Measurements from ENCODE around the gene CRLF2. TPM values are rescaled to one million over a fixed set of nuclear protein-coding genes. Genes with fewer than 3 reads are reported as not detected.
"Not testable (repeated sequence)": the region's sequence is repeated elsewhere in the genome, so short reads cannot be mapped to it uniquely, and the experiment has no call there.

Gene CRLF2, protein sequence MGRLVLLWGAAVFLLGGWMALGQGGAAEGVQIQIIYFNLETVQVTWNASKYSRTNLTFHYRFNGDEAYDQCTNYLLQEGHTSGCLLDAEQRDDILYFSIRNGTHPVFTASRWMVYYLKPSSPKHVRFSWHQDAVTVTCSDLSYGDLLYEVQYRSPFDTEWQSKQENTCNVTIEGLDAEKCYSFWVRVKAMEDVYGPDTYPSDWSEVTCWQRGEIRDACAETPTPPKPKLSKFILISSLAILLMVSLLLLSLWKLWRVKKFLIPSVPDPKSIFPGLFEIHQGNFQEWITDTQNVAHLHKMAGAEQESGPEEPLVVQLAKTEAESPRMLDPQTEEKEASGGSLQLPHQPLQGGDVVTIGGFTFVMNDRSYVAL
- under 1 TPM in 1 of 4 donors, not detected in 3; 0.33 TPM for polyA plus RNA-seq
- long read RNA-seq, donor 1, result 0 reads
- long read RNA-seq, donor 2, result 0 reads
- long read RNA-seq, donor 3, result 0 reads
- long read RNA-seq, donor 4, result 0 reads
- long read RNA-seq, donor 5, result 0 reads
- long read RNA-seq, donor 6, result 0 reads
- long read RNA-seq, donor 7, result 0 reads
- long read RNA-seq, donor 8, result 0 reads
- long read RNA-seq, donor 9, result 0 reads
- long read RNA-seq, donor 10, result 0 reads

DNA sequence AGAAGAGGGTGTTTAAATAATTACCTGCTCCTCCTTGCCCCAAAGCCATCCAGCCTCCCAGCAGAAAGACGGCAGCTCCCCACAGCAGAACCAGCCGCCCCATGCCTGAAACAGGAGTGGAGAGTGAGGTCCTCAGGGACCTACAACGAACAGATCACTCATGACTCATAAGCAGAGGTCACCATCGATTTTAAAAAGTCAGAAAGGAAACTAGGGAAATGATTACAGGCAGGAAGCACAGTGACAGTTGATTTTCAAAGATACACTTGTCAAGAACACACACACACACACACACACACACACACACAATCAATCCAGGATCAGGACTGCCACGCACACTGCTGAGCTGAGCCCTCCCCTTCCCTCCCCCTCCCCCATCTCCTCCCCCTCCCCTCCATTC, at the start of gene CRLF2:
CRLF2 (minus strand) TSS at position 118 of the 400 bp plus-strand sequence; CDS start at position 103, 15 bp downstream.
- no peak for DNase-seq
- FAIRE-seq, result no peak
- Histone ChIP-seq H3K27ac (ENCODE audit: low read depth in 1 of 3, low read length in 2 of 3) (no peak within 1 kb of the TSS), H3K4me1 (ENCODE audit: control insufficient read depth in 3 of 3, insufficient read depth in 2 of 3, low read depth in 1 of 3, low read length in 2 of 3) (no peaks in the 10 kb centered on the region), H3K9me3 (ENCODE audit: control insufficient read depth in 2 of 2, insufficient read depth in 1 of 2, low read depth in 1 of 2, low read length in 1 of 2) (peaks cover 0 to 2% of the 10 kb centered on the region in 2 donors), H3K36me3 (ENCODE audit: control insufficient read depth in 3 of 3, insufficient read depth in 2 of 3, low read depth in 1 of 3, low read length in 3 of 3) (no peaks in the 10 kb centered on the region), H3K27me3 (ENCODE audit: control insufficient read depth in 3 of 3, insufficient read depth in 3 of 3, low read length in 3 of 3) (no peaks in the 10 kb centered on the region), H3K4me3 (ENCODE audit: low read depth in 1 of 3, low read length in 3 of 3) (no peak within 1 kb of the TSS)
- WGBS, 3 donors, result 26 to 43% (median 35%) methylated on average over 5 of the region's 5 CpGs

DNA sequence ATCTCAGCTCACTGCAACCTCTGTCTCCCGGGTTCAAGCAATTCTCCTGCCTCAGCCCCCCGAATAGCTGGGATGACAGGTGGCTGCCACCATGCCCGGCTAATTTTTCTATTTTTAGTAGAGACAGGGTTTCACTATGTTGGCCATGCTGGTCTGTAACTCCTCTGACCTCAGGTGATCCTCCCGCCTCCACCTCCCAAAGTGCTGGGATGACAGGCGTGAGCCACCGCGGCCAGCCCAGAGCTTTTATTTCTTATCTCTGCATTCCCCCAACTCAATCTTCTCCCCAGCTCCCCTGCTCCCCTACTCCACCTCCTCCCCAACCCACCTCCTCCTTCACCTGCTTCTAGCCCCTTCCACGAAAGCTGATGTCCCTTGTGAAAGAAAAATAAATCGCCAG, 49.3 kb upstream of the CRLF2 start:
- not testable (repeated sequence) for H3K27ac ChIP-seq (ENCODE audit: low read depth in 1 of 3, low read length in 2 of 3); H3K4me1 ChIP-seq (ENCODE audit: control insufficient read depth in 3 of 3, insufficient read depth in 2 of 3, low read depth in 1 of 3, low read length in 2 of 3); H3K27me3 ChIP-seq (ENCODE audit: control insufficient read depth in 3 of 3, insufficient read depth in 3 of 3, low read length in 3 of 3); DNase-seq; H3K36me3 ChIP-seq (ENCODE audit: control insufficient read depth in 3 of 3, insufficient read depth in 2 of 3, low read depth in 1 of 3, low read length in 3 of 3); H3K9me3 ChIP-seq (ENCODE audit: control insufficient read depth in 2 of 2, insufficient read depth in 1 of 2, low read depth in 1 of 2, low read length in 1 of 2); H3K4me3 ChIP-seq (ENCODE audit: low read depth in 1 of 3, low read length in 3 of 3); FAIRE-seq
- WGBS, 3 donors, result 79 to 85% (median 82%) methylated on average over 9 of the region's 9 CpGs

DNA sequence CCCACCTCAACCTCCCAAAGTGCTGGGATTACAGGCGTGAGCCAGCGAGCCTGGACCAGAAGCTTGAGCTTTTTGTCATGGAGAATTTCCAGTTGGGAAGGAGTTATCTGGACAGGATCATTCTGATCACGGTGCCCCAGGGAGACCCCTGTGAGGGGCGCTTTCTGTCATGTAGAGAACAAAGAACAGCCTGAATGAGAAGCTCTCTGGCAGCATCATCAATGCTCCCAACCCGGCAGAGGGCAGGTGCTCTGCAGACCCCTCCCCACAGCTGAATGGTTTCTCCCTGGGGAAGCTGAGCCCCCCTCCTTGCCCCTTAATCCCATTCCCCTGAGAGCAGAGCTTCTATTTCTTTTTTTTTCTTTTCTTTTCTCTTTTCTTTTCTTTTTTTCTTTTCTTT, 48.8 kb upstream of the CRLF2 start:
- Histone ChIP-seq H3K27ac (ENCODE audit: low read depth in 1 of 3, low read length in 2 of 3) (no peak overlapping the region), H3K4me1 (ENCODE audit: control insufficient read depth in 3 of 3, insufficient read depth in 2 of 3, low read depth in 1 of 3, low read length in 2 of 3) (no peaks in the 10 kb centered on the region), H3K4me3 (ENCODE audit: low read depth in 1 of 3, low read length in 3 of 3) (no peak overlapping the region), H3K27me3 (ENCODE audit: control insufficient read depth in 3 of 3, insufficient read depth in 3 of 3, low read length in 3 of 3) (no peaks in the 10 kb centered on the region), H3K36me3 (ENCODE audit: control insufficient read depth in 3 of 3, insufficient read depth in 2 of 3, low read depth in 1 of 3, low read length in 3 of 3) (no peaks in the 10 kb centered on the region), H3K9me3 (ENCODE audit: control insufficient read depth in 2 of 2, insufficient read depth in 1 of 2, low read depth in 1 of 2, low read length in 1 of 2) (no peaks in the 10 kb centered on the region)
- DNase-seq, result no peak
- WGBS, 3 donors, result 47 to 61% (median 57%) methylated on average over 5 of the region's 5 CpGs
- no peak for FAIRE-seq

DNA sequence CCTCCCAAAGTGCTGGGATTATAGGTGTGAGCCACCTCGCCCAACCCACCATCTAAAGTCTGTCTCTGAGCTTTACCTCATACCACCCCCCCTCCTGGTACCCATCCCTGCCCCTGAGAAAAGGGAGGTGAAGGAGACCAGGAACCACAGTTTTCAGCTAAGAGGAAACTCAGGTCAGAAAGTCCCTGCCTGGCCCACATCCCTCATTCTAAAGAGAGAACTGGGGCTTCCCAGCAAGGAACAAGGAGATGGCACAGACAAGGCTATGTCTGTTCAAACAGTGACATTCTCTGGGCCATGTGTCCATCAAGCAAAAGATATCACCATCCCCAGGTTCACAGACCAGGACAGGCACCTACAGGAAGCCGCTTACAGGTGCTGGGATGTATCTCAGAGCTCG, 40.4 kb upstream of the CRLF2 start:
- WGBS, 3 donors, result 83 to 87% (median 85%) methylated on average over 3 of the region's 3 CpGs
- Histone ChIP-seq H3K27ac (ENCODE audit: low read depth in 1 of 3, low read length in 2 of 3) (no peak overlapping the region), H3K27me3 (ENCODE audit: control insufficient read depth in 3 of 3, insufficient read depth in 3 of 3, low read length in 3 of 3) (peaks cover 0 to 1% (median 0%) of the 10 kb centered on the region in 3 donors), H3K9me3 (ENCODE audit: control insufficient read depth in 2 of 2, insufficient read depth in 1 of 2, low read depth in 1 of 2, low read length in 1 of 2) (no peaks in the 10 kb centered on the region), H3K4me3 (ENCODE audit: low read depth in 1 of 3, low read length in 3 of 3) (no peak overlapping the region), H3K36me3 (ENCODE audit: control insufficient read depth in 3 of 3, insufficient read depth in 2 of 3, low read depth in 1 of 3, low read length in 3 of 3) (no peaks in the 10 kb centered on the region), H3K4me1 (ENCODE audit: control insufficient read depth in 3 of 3, insufficient read depth in 2 of 3, low read depth in 1 of 3, low read length in 2 of 3) (no peaks in the 10 kb centered on the region)
- DNase-seq (no peak), FAIRE-seq (no peak)

DNA sequence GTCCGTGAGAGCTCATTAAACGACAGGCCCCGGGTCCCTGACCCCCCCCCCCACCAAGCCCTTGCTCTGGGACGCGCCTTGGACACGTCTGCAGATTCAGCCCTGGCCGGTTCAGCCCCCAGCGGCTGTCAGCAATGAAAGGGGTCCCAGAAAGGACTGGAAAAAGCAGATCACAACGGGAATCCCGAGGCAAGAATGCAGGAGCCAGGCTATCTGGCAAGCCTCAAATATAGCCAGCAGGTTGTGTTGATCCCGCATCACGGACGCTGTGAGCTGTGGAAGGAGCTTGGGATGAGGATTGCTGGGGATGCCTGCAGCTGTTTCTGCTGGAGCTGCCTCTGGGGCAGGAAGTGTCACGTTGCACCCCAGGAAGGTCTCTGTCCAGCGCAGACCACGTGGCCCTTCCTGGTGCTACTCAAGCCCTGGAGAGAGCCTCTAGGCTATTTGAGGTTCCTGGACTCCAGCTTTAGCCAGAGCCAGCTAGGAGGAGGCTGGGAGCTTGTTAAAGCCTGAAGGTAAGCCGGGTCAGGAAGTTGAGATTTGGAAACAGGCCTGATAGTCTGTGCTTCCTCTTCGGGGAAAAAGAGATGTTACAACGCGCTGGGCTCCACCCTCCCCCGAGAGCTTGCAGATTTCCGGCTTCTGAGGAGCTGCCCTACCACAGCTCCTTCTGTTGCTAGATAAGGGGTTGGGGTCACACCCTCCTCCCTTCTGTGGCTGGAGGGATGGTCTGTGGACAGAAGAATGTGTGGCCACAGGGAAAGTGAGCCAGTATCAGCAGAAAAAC, 36.8 kb upstream of the CRLF2 start:
- Histone ChIP-seq H3K27ac (ENCODE audit: low read depth in 1 of 3, low read length in 2 of 3) (peak overlapping the region in 2 of 3 donors; percentile 30 to 45), H3K9me3 (ENCODE audit: control insufficient read depth in 2 of 2, insufficient read depth in 1 of 2, low read depth in 1 of 2, low read length in 1 of 2) (no peaks in the 10 kb centered on the region), H3K36me3 (ENCODE audit: control insufficient read depth in 3 of 3, insufficient read depth in 2 of 3, low read depth in 1 of 3, low read length in 3 of 3) (no peaks in the 10 kb centered on the region), H3K4me3 (ENCODE audit: low read depth in 1 of 3, low read length in 3 of 3) (no peak overlapping the region), H3K27me3 (ENCODE audit: control insufficient read depth in 3 of 3, insufficient read depth in 3 of 3, low read length in 3 of 3) (peaks cover 0 to 1% (median 0%) of the 10 kb centered on the region in 3 donors), H3K4me1 (ENCODE audit: control insufficient read depth in 3 of 3, insufficient read depth in 2 of 3, low read depth in 1 of 3, low read length in 2 of 3) (no peaks in the 10 kb centered on the region)
- DNase-seq (peak in 1 of 2 donors; percentile 18), FAIRE-seq (no peak)
- 4 to 10% (median 9%) methylated on average over 22 of the region's 22 CpGs for WGBS, 3 donors

DNA sequence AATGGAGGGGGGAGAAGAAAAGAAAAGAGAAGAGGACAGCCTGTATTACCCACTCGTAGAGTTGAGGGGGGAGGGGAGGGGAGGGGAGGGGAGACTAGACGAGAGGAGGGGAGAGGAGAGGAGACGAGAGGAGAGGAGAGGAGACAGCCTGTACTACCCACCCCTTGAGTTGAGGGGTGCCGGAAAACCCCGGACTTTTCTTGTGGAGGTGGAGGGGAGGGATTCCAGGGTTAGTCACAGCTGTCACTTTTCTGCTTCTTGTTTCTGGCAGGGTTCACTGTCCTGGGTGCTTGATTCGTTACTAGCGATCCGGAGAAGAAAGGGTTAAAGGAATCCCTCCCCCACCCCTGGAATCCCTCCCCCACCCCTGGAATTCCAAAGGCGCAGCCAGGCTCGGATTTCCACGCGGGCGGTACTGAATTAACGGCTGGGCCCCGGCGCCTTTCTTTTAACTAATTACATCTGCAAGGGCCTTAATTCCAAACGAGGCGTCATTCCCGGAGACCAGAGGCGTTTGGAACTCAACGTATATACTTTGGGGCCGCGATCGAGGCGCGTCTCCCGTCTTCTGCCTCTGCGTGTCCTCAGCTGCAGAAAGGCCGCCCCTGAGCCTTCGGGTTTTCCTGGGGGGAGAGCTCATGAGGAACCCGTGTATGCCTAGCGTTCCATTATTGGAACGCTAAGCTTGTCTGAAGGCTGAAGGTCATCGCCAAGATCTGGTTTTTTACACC, 36.0 kb upstream of the CRLF2 start:
- no peaks in the 10 kb centered on the region for H3K36me3 ChIP-seq (ENCODE audit: control insufficient read depth in 3 of 3, insufficient read depth in 2 of 3, low read depth in 1 of 3, low read length in 3 of 3)
- no peak overlapping the region for H3K4me3 ChIP-seq (ENCODE audit: low read depth in 1 of 3, low read length in 3 of 3)
- H3K27ac ChIP-seq (ENCODE audit: low read depth in 1 of 3, low read length in 2 of 3), result peak overlapping the region in 2 of 3 donors; percentile 31 to 45
- WGBS, 3 donors, result 8 to 13% (median 9%) methylated on average over 34 of the region's 34 CpGs
- H3K4me1 ChIP-seq (ENCODE audit: control insufficient read depth in 3 of 3, insufficient read depth in 2 of 3, low read depth in 1 of 3, low read length in 2 of 3), result no peaks in the 10 kb centered on the region
- DNase-seq, result peak in 1 of 2 donors; percentile 20
- peaks cover 0 to 1% (median 0%) of the 10 kb centered on the region in 3 donors for H3K27me3 ChIP-seq (ENCODE audit: control insufficient read depth in 3 of 3, insufficient read depth in 3 of 3, low read length in 3 of 3)
- FAIRE-seq, result no peak
- H3K9me3 ChIP-seq (ENCODE audit: control insufficient read depth in 2 of 2, insufficient read depth in 1 of 2, low read depth in 1 of 2, low read length in 1 of 2), result no peaks in the 10 kb centered on the region

DNA sequence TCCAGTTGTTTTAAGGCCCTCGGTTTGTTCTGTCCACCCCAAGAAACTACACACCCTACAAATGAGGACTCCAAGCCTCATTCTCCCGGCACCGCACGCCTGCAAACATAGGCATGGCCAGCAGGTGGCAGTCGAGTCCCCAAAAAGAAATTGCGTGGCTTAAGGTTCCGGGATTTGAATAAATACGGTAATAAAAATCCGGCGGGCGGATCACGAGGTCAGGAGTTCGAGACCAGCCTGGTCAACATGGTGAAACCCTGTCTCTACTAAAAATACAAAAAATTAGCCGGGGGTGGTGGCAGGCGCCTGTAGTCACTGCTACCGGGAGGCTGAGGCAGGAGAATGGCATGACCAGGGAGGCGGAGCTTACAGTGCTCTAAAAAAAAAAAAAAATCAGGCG, 34.4 kb upstream of the CRLF2 start:
- no peaks in the 10 kb centered on the region for H3K36me3 ChIP-seq (ENCODE audit: control insufficient read depth in 3 of 3, insufficient read depth in 2 of 3, low read depth in 1 of 3, low read length in 3 of 3)
- no peak overlapping the region for H3K27ac ChIP-seq (ENCODE audit: low read depth in 1 of 3, low read length in 2 of 3)
- H3K27me3 ChIP-seq (ENCODE audit: control insufficient read depth in 3 of 3, insufficient read depth in 3 of 3, low read length in 3 of 3), result peaks cover 0 to 1% (median 0%) of the 10 kb centered on the region in 3 donors
- peak; percentile 33 to 46 for DNase-seq
- FAIRE-seq, result no peak
- 14 to 20% (median 14%) methylated on average over 18 of the region's 18 CpGs for WGBS, 3 donors
- no peaks in the 10 kb centered on the region for H3K9me3 ChIP-seq (ENCODE audit: control insufficient read depth in 2 of 2, insufficient read depth in 1 of 2, low read depth in 1 of 2, low read length in 1 of 2)
- no peaks in the 10 kb centered on the region for H3K4me1 ChIP-seq (ENCODE audit: control insufficient read depth in 3 of 3, insufficient read depth in 2 of 3, low read depth in 1 of 3, low read length in 2 of 3)
- H3K4me3 ChIP-seq (ENCODE audit: low read depth in 1 of 3, low read length in 3 of 3), result no peak overlapping the region
